HepG2 (cell line): ENCODE results near the gene PHF14. TPM values are rescaled to one million over a fixed set of nuclear protein-coding genes. Genes with fewer than 3 reads are reported as not detected.

Experiments used
- ATAC-seq: fragments of 200-7000 bp; cut with Tn5 transposase; 3 replicates; pipeline ENCODE4 v1.9.1; 2020; ENCODE audit warnings: mild to moderate bottlenecking, moderate library complexity
- BruUV-seq: library from RNA; stranded (reverse); fragments of 400-500 nt; replicated peaks from 2 replicates; lab custom pipeline; 2021; lab: Mats Ljungman, UMichigan
- CTCF ChIA-PET: fragments of 300-600 bp; formaldehyde crosslinking; extraction: SDS; loops from one replicate; lab custom pipeline; 2021; ENCODE audit warnings: low total read pairs, inconsistent platforms, low intra/inter-chr PET ratio; lab: Yijun Ruan, JAX
- POLR2A ChIA-PET: fragments of 350-600 bp; sonication (Branson Sonifier 250); formaldehyde crosslinking; loops from one replicate; lab custom pipeline; 2020; ENCODE audit warnings: antibody characterized with exemption, inconsistent platforms; lab: Yijun Ruan, JAX
- DNase-seq: peaks from one replicate; pipeline ENCODE4 v3.0.0-alpha.2; 2015; ENCODE audit warnings: low spot score
- FAIRE-seq: peaks from 3 replicates; lab custom pipeline; 2011; peaks lifted over from hg19 to GRCh38; lab: Jason Lieb, UNC
- H2AFZ ChIP-seq: one replicate; pipeline ENCODE4 v1.6.1; 2011; ENCODE audit warnings: low read length, inconsistent platforms
- H3K27ac ChIP-seq: fragments of 300-600 bp; 3 replicates; pipeline ENCODE4 v1.8.0; 2011; ENCODE audit warnings: mixed run types, mild to moderate bottlenecking, mixed read lengths, low read length, inconsistent platforms; ENCODE audit not compliant: insufficient read depth; ENCODE audit errors: extremely low read length
- H3K27me3 ChIP-seq, 2 experiments: fragments of 200-600 bp in 1 of 2; 2 replicates in 1 of 2; 3 replicates in 1 of 2; pipeline versions ENCODE4 v1.6.0 to v1.8.0; 2011; ENCODE audit warnings: low read length in 2 of 2, mild to moderate bottlenecking in 2 of 2, moderate library complexity in 2 of 2, inconsistent platforms in 1 of 2; ENCODE audit not compliant: insufficient read depth in 2 of 2, control insufficient read depth in 1 of 2
- H3K36me3 ChIP-seq, 2 experiments: fragments of 200-600 bp in 1 of 2; replicated peaks in 1 of 2; 2 replicates in 1 of 2; 3 replicates in 1 of 2; pipeline versions ENCODE4 v1.5.1 to v1.8.0; 2011; ENCODE audit warnings: low read length in 2 of 2, inconsistent platforms in 1 of 2; ENCODE audit not compliant: insufficient read depth in 2 of 2, control insufficient read depth in 1 of 2
- H3K4me1 ChIP-seq: 2 replicates; pipeline ENCODE4 v1.5.1; 2012; ENCODE audit warnings: low read length, inconsistent platforms; ENCODE audit not compliant: insufficient read depth
- H3K4me2 ChIP-seq: 2 replicates; pipeline ENCODE4 v1.6.0; 2011; ENCODE audit warnings: low read depth, low read length, inconsistent platforms
- H3K4me3 ChIP-seq, 3 experiments: fragments of 200-600 bp in 1 of 3; sonication (generic), shearing (Covaris generic) in 1 of 3; replicated peaks in 1 of 3; 2 replicates each; pipeline ENCODE4 v1.5.1; 2011 to 2016; ENCODE audit warnings: low read length in 3 of 3, inconsistent platforms in 2 of 3, low read depth in 2 of 3, mild to moderate bottlenecking in 2 of 3, control low read depth in 1 of 3, mixed read lengths in 1 of 3; ENCODE audit not compliant: insufficient read depth in 1 of 3
- H3K79me2 ChIP-seq: one replicate; pipeline ENCODE4 v1.6.1; 2011; ENCODE audit warnings: low read length, inconsistent platforms; ENCODE audit not compliant: insufficient read depth
- H3K9ac ChIP-seq: 2 replicates; pipeline ENCODE4 v1.6.0; 2011; ENCODE audit warnings: mild to moderate bottlenecking, low read depth, low read length, inconsistent platforms; ENCODE audit not compliant: insufficient read depth
- H3K9me3 ChIP-seq: 2 replicates; pipeline ENCODE4 v1.5.1; 2012; ENCODE audit warnings: mild to moderate bottlenecking, low read length
- H4K20me1 ChIP-seq: 2 replicates; pipeline ENCODE4 v1.6.0; 2011; ENCODE audit warnings: inconsistent platforms, mild to moderate bottlenecking, low read length, moderate library complexity; ENCODE audit not compliant: insufficient read depth
- MAFF ChIP-seq: IDR thresholded peaks from 2 replicates; pipeline ENCODE4 v1.6.1; 2011; ENCODE audit warnings: low read depth, low read length, improper control_type of control experiment
- MAFK ChIP-seq, 2 experiments: IDR thresholded peaks in 1 of 2; conservative IDR thresholded peaks in 1 of 2; 2 replicates each; pipeline ENCODE4 v1.6.1; 2011; ENCODE audit warnings: improper control_type of control experiment in 2 of 2, low read length in 2 of 2
- MYC ChIP-seq: sonication (generic); formaldehyde crosslinking; IDR thresholded peaks from 2 replicates; pipeline ENCODE4 v1.9.0; 2021; ENCODE audit warnings: missing genetic modification reagents, borderline replicate concordance
- ZNF350 ChIP-seq: sonication (generic); formaldehyde crosslinking; IDR thresholded peaks from 2 replicates; pipeline ENCODE4 v1.4.0; 2020; ENCODE audit warnings: mild to moderate bottlenecking, low read depth, missing genetic modification reagents, borderline replicate concordance
- ZNF776 ChIP-seq: sonication (generic); formaldehyde crosslinking; IDR thresholded peaks from 2 replicates; pipeline ENCODE4 v1.4.0; 2020; ENCODE audit warnings: mild to moderate bottlenecking, missing genetic modification reagents
- WGBS: methylation state at CpG from one replicate; pipeline ENCODE4 v1.1.6; 2017; ENCODE audit warnings: low lambda C conversion rate; 5-methylcytosine and 5-hydroxymethylcytosine counted together
- in situ Hi-C: cut with HindIII; loops from 2 replicates; pipeline ENCODE4 v1.10.0; 2017; ENCODE audit warnings: low pct_unique_long_range_greater_than_20kb; ENCODE audit not compliant: extremely low pct_ligation_motif_present
- intact Hi-C: fragments of 100-400 bp; cut with micrococcal nuclease; formaldehyde crosslinking; loops from one replicate; pipeline ENCODE4 v1.10.0; 2022; ENCODE audit not compliant: unreplicated experiment
- polyA plus RNA-seq, 8 experiments: library from polyadenylated mRNA; depleted of rRNA in 3 of 8; stranded (reverse) in 7 of 8; unstranded in 1 of 8; fragments of >200 nt; fragmentation: Illumina TruSeq in 4 of 8; extraction: Trizol in 4 of 8; gene quantifications; 2 replicates each; pipeline versions ENCODE4 v1.2.1 to v1.2.3, GENCODE V29; 2011 to 2016; ENCODE audit warnings: low read depth in 4 of 8, missing spikeins in 1 of 8, mixed read lengths in 1 of 8; ENCODE audit not compliant: insufficient read depth in 1 of 8
- total RNA-seq, 5 experiments: library from RNA; depleted of rRNA; stranded (reverse); fragments of >200 nt; fragmentation: Illumina TruSeq; extraction: Trizol; gene quantifications; 2 replicates each; pipeline ENCODE4 v1.2.3, GENCODE V29; 2016; ENCODE audit warnings: low read depth in 1 of 5
- TF ChIP-seq, protein P1 (sequence below): sonication (generic); formaldehyde crosslinking; IDR thresholded peaks from 2 replicates; pipeline ENCODE4 v1.5.0; 2020; ENCODE audit warnings: mild to moderate bottlenecking, missing genetic modification reagents
- TF ChIP-seq, protein P2 (sequence below): sonication (generic); formaldehyde crosslinking; IDR thresholded peaks from 2 replicates; pipeline ENCODE4 v1.9.0; 2021; ENCODE audit warnings: missing genetic modification reagents, borderline replicate concordance
- TF ChIP-seq, protein P3 (sequence below): sonication (generic); formaldehyde crosslinking; IDR thresholded peaks from 2 replicates; pipeline ENCODE4 v1.9.0; 2021; ENCODE audit warnings: missing genetic modification reagents, borderline replicate concordance

Gene PHF14
- total and polyA plus RNA-seq, 2 of the 13 experiments (the other 11 are each of a cell fraction or from before 2014, with no cell fraction given), result 18.9 to 68.7 TPM

DNA sequence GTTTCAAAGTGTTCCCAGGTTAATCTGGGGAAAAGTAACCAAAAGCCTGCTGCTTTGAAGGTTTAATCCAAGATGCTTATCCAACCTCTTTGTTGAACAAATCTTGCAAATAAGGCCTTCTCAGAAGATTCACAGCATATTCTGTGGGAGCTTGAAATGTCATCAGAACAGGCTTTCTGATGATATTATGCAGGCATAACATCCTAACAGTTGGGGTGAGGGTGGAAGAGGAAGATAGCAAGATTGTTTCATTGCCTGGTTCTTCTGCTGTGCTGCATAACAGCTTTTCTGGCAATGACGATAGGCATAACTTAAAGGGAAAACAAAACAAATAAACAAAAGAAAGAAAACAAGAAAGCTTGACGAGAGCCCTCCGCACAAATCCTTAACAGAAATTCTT, 217.4 kb downstream of the PHF14 start:
- no peak overlapping the region for H3K4me3 ChIP-seq
- ChIA-PET POLR2A (no interaction called here), CTCF (no interaction called here)
- no peak for DNase-seq
- no peaks in the 10 kb centered on the region for H3K27me3 ChIP-seq
- WGBS, result 51% methylated on average over 3 of the region's 3 CpGs
- H3K79me2 ChIP-seq, result no peaks in the 10 kb centered on the region
- no peak overlapping the region for H3K9ac ChIP-seq
- peaks cover 39% of the 10 kb centered on the region for H3K4me1 ChIP-seq
- H2AFZ ChIP-seq, result no peak overlapping the region
- TF ChIP-seq ZNF350 (CRISPR knock-in tag), result no peak
- TF ChIP-seq, protein P1, sequence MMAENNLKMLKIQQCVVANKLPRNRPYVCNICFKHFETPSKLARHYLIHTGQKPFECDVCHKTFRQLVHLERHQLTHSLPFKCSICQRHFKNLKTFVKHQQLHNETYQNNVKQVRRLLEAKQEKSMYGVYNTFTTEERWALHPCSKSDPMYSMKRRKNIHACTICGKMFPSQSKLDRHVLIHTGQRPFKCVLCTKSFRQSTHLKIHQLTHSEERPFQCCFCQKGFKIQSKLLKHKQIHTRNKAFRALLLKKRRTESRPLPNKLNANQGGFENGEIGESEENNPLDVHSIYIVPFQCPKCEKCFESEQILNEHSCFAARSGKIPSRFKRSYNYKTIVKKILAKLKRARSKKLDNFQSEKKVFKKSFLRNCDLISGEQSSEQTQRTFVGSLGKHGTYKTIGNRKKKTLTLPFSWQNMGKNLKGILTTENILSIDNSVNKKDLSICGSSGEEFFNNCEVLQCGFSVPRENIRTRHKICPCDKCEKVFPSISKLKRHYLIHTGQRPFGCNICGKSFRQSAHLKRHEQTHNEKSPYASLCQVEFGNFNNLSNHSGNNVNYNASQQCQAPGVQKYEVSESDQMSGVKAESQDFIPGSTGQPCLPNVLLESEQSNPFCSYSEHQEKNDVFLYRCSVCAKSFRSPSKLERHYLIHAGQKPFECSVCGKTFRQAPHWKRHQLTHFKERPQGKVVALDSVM, result no peak
- TF ChIP-seq MYC (CRISPR knock-in tag), result no peak
- no peak for TF ChIP-seq ZNF776
- intact Hi-C loops, result no loop called here
- H3K9me3 ChIP-seq, result no peaks in the 10 kb centered on the region
- in situ Hi-C loops, result no loop called here
- FAIRE-seq, result no peak
- ATAC-seq, result no peak
- H3K4me2 ChIP-seq, result no peak overlapping the region
- H3K27ac ChIP-seq, result no peak overlapping the region
- no peaks in the 10 kb centered on the region for H4K20me1 ChIP-seq
- no TSS peak for BruUV-seq
- no peaks in the 10 kb centered on the region for H3K36me3 ChIP-seq

DNA sequence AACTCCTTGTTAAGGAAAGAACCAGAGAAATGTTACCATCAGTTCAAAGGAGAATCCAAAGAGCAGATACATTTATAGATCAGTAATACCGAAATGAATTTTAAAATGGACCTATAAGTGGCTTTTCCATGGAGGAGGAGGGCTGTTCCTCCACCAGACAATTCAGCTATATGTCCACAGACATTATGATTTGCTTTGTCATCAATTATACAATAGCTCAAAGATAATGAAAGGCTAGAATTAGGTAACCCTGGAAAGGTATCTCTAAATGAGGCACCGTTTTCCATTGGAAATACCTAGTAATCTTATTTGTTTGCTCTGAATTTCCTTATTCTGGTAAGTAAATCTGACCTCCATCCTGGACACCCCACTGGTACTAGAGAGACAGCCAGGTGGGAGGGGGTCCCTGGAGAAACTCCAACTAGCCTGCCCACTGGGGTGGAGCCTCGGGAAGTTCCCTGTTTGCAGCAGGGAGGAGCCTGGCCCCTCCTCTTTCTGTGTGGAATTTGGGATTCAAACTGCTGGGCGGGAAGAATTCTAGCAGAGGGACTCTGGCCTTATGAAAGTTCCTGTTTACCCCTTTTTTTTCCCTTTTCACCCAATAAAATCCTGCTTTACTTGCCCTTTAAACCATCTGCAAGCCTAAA, 218.0 kb downstream of the PHF14 start:
- H3K9ac ChIP-seq, result no peak overlapping the region
- no peak overlapping the region for H3K4me2 ChIP-seq
- H4K20me1 ChIP-seq, result no peaks in the 10 kb centered on the region
- intact Hi-C loops, result no loop called here
- FAIRE-seq, result no peak
- H3K9me3 ChIP-seq, result no peaks in the 10 kb centered on the region
- peak; percentile 76 to 80 for TF ChIP-seq MAFK (conservative IDR thresholded peaks at IDR 0.05 in 1 of 2, IDR thresholded peaks at IDR 0.05 in 1 of 2; ENCODE audit: low read length in 2 of 2)
- TF ChIP-seq, protein P2, sequence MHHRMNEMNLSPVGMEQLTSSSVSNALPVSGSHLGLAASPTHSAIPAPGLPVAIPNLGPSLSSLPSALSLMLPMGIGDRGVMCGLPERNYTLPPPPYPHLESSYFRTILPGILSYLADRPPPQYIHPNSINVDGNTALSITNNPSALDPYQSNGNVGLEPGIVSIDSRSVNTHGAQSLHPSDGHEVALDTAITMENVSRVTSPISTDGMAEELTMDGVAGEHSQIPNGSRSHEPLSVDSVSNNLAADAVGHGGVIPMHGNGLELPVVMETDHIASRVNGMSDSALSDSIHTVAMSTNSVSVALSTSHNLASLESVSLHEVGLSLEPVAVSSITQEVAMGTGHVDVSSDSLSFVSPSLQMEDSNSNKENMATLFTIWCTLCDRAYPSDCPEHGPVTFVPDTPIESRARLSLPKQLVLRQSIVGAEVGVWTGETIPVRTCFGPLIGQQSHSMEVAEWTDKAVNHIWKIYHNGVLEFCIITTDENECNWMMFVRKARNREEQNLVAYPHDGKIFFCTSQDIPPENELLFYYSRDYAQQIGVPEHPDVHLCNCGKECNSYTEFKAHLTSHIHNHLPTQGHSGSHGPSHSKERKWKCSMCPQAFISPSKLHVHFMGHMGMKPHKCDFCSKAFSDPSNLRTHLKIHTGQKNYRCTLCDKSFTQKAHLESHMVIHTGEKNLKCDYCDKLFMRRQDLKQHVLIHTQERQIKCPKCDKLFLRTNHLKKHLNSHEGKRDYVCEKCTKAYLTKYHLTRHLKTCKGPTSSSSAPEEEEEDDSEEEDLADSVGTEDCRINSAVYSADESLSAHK, result no peak
- peak; percentile 77 for TF ChIP-seq MAFF
- TF ChIP-seq, protein P3, sequence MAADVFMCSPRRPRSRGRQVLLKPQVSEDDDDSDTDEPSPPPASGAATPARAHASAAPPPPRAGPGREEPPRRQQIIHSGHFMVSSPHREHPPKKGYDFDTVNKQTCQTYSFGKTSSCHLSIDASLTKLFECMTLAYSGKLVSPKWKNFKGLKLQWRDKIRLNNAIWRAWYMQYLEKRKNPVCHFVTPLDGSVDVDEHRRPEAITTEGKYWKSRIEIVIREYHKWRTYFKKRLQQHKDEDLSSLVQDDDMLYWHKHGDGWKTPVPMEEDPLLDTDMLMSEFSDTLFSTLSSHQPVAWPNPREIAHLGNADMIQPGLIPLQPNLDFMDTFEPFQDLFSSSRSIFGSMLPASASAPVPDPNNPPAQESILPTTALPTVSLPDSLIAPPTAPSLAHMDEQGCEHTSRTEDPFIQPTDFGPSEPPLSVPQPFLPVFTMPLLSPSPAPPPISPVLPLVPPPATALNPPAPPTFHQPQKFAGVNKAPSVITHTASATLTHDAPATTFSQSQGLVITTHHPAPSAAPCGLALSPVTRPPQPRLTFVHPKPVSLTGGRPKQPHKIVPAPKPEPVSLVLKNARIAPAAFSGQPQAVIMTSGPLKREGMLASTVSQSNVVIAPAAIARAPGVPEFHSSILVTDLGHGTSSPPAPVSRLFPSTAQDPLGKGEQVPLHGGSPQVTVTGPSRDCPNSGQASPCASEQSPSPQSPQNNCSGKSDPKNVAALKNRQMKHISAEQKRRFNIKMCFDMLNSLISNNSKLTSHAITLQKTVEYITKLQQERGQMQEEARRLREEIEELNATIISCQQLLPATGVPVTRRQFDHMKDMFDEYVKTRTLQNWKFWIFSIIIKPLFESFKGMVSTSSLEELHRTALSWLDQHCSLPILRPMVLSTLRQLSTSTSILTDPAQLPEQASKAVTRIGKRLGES (CRISPR knock-in tag), result no peak
- ChIA-PET CTCF (no interaction called here), POLR2A (no interaction called here)
- H3K36me3 ChIP-seq, result no peaks in the 10 kb centered on the region
- H2AFZ ChIP-seq, result no peak overlapping the region
- in situ Hi-C loops, result no loop called here
- no peak overlapping the region for H3K27ac ChIP-seq
- BruUV-seq, result no TSS peak
- H3K27me3 ChIP-seq, result no peaks in the 10 kb centered on the region
- no peak overlapping the region for H3K4me3 ChIP-seq
- peaks cover 39% of the 10 kb centered on the region for H3K4me1 ChIP-seq
- WGBS, result 21% methylated on average over 4 of the region's 4 CpGs
- ATAC-seq, result peak; percentile 39; the same call in 2 of the 3 replicates
- H3K79me2 ChIP-seq, result no peaks in the 10 kb centered on the region
- DNase-seq, result no peak
